HTR-8/SVneo (cell line): ENCODE measurements around the gene PTPRG.
A peak's percentile ranks its signal among the peaks of the same experiment; 100 is the strongest.

ENCODE experiments used
- DNase-seq: peaks from one replicate; pipeline ENCODE4 v3.0.0; 2011; ENCODE audit warnings: low spot score, mixed read lengths; ENCODE audit not compliant: insufficient read length
- FAIRE-seq: peaks from 2 replicates; lab custom pipeline; 2011; peaks lifted over from hg19 to GRCh38; lab: Jason Lieb, UNC

The PTPRG gene

GRCh38 chr3:61964566-61964965, 403.2 kb downstream of the PTPRG start:
- no peak for FAIRE-seq
- DNase-seq, result no peak

GRCh38 chr3:61965770-61966131, 404.4 kb downstream of the PTPRG start:
- DNase-seq (no peak), FAIRE-seq (no peak)

- DNase-seq (no peak), FAIRE-seq (no peak)
These were observed 404.8 kb downstream of the PTPRG start for GRCh38 chr3:61966200-61966599.

- FAIRE-seq (no peak), DNase-seq (no peak)
These were observed 405.6 kb downstream of the PTPRG start for GRCh38 chr3:61967019-61967418.

GRCh38 chr3:61967937-61968336, 406.6 kb downstream of the PTPRG start:
- FAIRE-seq, result no peak
- no peak for DNase-seq

- no peak for FAIRE-seq
- DNase-seq, result no peak
These were observed 413.3 kb downstream of the PTPRG start for GRCh38 chr3:61974662-61975061.

- no peak for DNase-seq
These were observed 413.8 kb downstream of the PTPRG start for GRCh38 chr3:61975199-61975598.

GRCh38 chr3:61975936-61976335, 414.6 kb downstream of the PTPRG start:
- no peak for FAIRE-seq

More at GRCh38 chr3:61975199-61975598, 413.8 kb downstream of the PTPRG start:
- FAIRE-seq, result no peak

GRCh38 chr3:61978460-61979419, 417.4 kb downstream of the PTPRG start:
- FAIRE-seq (no peak), DNase-seq (no peak)

More at GRCh38 chr3:61975936-61976335, 414.6 kb downstream of the PTPRG start:
- DNase-seq, result no peak

- DNase-seq, result no peak
- no peak for FAIRE-seq
These were observed 418.3 kb downstream of the PTPRG start for GRCh38 chr3:61979638-61980037.

GRCh38 chr3:61980041-61980440, 418.7 kb downstream of the PTPRG start:
- FAIRE-seq, result no peak

GRCh38 chr3:61981060-61981459, 419.7 kb downstream of the PTPRG start:
- FAIRE-seq (no peak), DNase-seq (no peak)

More at GRCh38 chr3:61980041-61980440, 418.7 kb downstream of the PTPRG start:
- no peak for DNase-seq

- DNase-seq (no peak), FAIRE-seq (no peak)
These were observed 422.1 kb downstream of the PTPRG start for GRCh38 chr3:61983479-61983878.

- peak; percentile 9 for DNase-seq
- FAIRE-seq, result no peak
These were observed 423.6 kb downstream of the PTPRG start for GRCh38 chr3:61985020-61985419.

- DNase-seq, result no peak
These were observed 425.1 kb downstream of the PTPRG start for GRCh38 chr3:61986473-61986872.

GRCh38 chr3:61989681-61990080, 428.3 kb downstream of the PTPRG start:
- no peak for DNase-seq
- no peak for FAIRE-seq

More at GRCh38 chr3:61986473-61986872, 425.1 kb downstream of the PTPRG start:
- no peak for FAIRE-seq

GRCh38 chr3:61990327-61991027, 429.1 kb downstream of the PTPRG start:
- DNase-seq (no peak), FAIRE-seq (no peak)

GRCh38 chr3:61991706-61992105, 430.3 kb downstream of the PTPRG start:
- DNase-seq, result no peak
- FAIRE-seq, result no peak

- FAIRE-seq, result no peak
- DNase-seq, result no peak
These were observed 435.0 kb downstream of the PTPRG start for GRCh38 chr3:61996366-61996765.

GRCh38 chr3:61997101-61997500, 435.7 kb downstream of the PTPRG start:
- no peak for DNase-seq

GRCh38 chr3:62003835-62004234, 442.5 kb downstream of the PTPRG start:
- FAIRE-seq (no peak), DNase-seq (no peak)

More at GRCh38 chr3:61997101-61997500, 435.7 kb downstream of the PTPRG start:
- FAIRE-seq, result no peak
